Endothelial cell of umbilical vein (primary cell): ENCODE measurements around the gene BCAS3.

ENCODE experiments used
- CTCF ChIP-seq, 2 donors: IDR thresholded peaks; 1 replicate in 1 of 2; 2 replicates in 1 of 2; pipeline ENCODE4 v1.5.1; 2011; ENCODE audit warnings: low read length in 2 of 2, mild to moderate bottlenecking in 2 of 2, moderate library complexity in 2 of 2, control low read depth in 1 of 2, inconsistent platforms in 1 of 2, low read depth in 1 of 2; ENCODE audit not compliant: insufficient read depth in 1 of 2; ENCODE audit errors: extremely low read depth in 1 of 2
- EZH2 ChIP-seq: IDR thresholded peaks from 2 replicates; pipeline ENCODE4 v1.6.1; 2012; ENCODE audit warnings: borderline replicate concordance, low read depth, mild to moderate bottlenecking, moderate library complexity, low read length, inconsistent platforms; ENCODE audit not compliant: severe bottlenecking
- FOS ChIP-seq: IDR thresholded peaks from 2 replicates; pipeline ENCODE4 v1.6.1; 2011; ENCODE audit warnings: mild to moderate bottlenecking, low read length, moderate library complexity, borderline replicate concordance; ENCODE audit not compliant: insufficient read depth
- GATA2 ChIP-seq: IDR thresholded peaks from 2 replicates; pipeline ENCODE4 v1.7.0; 2011; ENCODE audit warnings: low read depth, mild to moderate bottlenecking, moderate library complexity, mixed read lengths, low read length; ENCODE audit not compliant: insufficient read length, insufficient read depth
- JUN ChIP-seq: IDR thresholded peaks from 2 replicates; pipeline ENCODE4 v1.6.1; 2011; ENCODE audit warnings: borderline replicate concordance, low read depth; ENCODE audit not compliant: insufficient read length, insufficient read depth
- MAX ChIP-seq: IDR thresholded peaks from 2 replicates; pipeline ENCODE4 v1.6.1; 2011; ENCODE audit not compliant: insufficient read depth, insufficient read length
- MYC ChIP-seq: IDR thresholded peaks from one replicate; pipeline ENCODE4 v1.6.1; 2011; ENCODE audit warnings: mild to moderate bottlenecking, low read depth, low read length
- POLR2A ChIP-seq: IDR thresholded peaks from 2 replicates; pipeline ENCODE4 v1.6.1; 2012; ENCODE audit warnings: low read depth, mild to moderate bottlenecking, control low read depth, low read length
- POLR2AphosphoS5 ChIP-seq: IDR thresholded peaks from 2 replicates; pipeline ENCODE4 v1.6.1; 2012; ENCODE audit warnings: low read depth, mild to moderate bottlenecking, control low read depth, low read length, moderate library complexity; ENCODE audit not compliant: insufficient read depth

- TF ChIP-seq CTCF (IDR thresholded peaks at IDR 0.05; ENCODE audit: extremely low read depth in 1 of 2, insufficient read depth in 1 of 2, low read depth in 1 of 2, low read length in 2 of 2) (no peak), POLR2A (no peak), EZH2 (no peak), MAX (no peak), POLR2AphosphoS5 (no peak), MYC (no peak), JUN (no peak), FOS (no peak), GATA2 (no peak)
Measured at GRCh38 chr17:60857556-60858080, 180.0 kb downstream of the BCAS3 start.
